HG02642 (cell line): Measurements from ENCODE around the gene MRPL50.
"Not testable (repeated sequence)": the region's sequence is repeated elsewhere in the genome, so short reads cannot be mapped to it uniquely, and the experiment has no call there.

Experiments
- ATAC-seq: cut with Tn5 transposase; IDR thresholded peaks from one replicate; pipeline ENCODE4 v1.9.1; 2021; ENCODE audit warnings: mild to moderate bottlenecking; ENCODE audit not compliant: unreplicated experiment, poor library complexity

Gene MRPL50

DNA sequence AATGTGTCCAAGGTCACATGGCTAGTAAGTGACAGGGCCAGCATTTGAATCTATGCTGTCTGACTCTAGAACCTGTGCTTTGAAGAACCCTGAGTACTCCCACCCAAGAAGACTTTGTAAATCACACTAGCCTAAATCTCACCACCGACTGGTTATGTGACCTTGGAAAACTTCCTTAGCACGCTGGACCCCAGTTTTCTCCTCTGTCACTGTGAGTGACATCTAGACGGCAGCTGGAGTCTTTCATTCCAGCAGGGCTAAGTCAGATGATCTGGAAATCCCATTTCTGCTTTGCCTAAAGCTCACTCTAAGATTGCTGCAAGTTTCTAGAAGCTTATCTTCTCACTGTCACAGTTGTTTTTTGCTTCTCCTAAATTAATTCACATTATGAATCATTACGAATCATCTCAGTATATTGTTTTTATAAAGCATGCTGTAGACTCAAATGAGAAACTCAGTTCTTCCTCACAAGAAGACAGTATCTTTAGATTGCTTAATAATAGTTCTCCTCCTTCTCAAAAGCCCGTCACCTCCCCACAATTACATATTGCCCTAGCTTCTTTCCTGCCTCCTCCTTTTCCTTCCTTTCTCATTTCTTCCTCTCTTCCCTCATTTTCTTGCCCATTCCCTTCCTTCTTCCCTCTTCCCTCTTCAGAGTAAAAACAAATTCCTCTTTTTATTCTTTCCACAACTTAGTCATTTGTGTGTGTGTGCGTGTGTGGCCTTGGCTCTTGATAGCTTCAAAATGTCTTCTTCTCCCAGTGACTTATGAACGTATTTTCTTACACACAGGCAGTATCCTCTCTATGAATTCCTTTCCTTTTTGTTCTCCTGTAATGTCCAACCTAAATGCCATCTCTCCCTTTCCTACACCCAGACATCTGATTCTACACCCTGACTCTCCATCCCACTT is 20.4 kb upstream of the MRPL50 start:
- ATAC-seq: no peak

DNA sequence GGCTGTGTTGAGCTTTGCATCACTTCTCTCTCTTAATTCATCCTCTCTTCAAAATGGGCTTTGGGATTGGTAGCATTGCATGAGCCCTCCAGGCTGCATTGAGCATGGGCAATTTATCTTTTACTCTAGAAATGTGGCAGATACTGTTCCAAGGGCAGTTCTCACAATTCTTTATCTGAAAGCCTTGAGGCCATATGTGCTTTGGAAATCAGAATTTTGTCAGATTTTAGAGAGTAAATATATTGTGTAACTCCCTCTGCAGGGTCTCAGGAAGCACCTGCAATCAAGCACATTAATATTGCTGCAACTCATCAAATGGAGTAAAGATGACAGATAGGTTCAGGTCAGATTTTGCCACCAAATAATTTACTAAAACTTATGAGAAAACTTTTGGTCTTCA is 19.6 kb upstream of the MRPL50 start:
- no peak for ATAC-seq

DNA sequence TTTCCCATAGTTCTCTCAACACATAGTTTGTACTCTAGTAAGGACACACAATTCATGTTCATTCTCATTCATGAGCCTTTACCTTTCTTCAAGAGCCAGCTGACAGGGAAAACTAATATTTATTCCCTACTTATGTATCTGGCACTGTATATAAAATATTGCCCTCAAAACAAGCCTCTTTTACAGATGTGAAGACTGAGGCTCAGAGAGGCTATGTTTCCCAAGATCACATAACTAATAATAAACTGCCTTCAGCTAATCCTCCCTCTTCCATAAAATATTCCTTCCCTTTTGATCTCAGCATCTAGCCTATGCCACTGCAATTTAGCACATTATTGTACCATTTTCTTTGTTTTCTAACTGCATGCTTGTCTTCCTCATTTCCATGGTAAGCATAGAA is 19.0 kb upstream of the MRPL50 start:
- ATAC-seq: no peak

DNA sequence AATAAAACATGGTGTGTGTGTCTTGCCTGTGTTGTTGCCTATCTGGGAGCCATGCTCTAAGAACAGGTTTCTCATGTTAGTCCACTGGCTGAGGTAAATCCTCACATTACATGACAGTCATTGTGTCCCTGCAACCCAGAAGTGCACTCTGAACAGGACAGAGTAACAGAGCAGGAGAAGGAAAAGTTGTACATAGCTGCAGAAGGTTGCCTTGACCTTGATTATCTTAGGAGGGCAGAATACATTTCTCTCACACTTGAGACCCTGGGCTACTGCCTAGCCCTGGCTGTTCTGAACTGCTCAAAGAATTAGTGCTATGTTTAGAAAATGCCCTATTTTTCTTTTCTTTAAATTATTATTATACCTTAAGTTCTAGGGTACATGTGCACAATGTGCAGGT is 17.2 kb upstream of the MRPL50 start:
- no peak for ATAC-seq

DNA sequence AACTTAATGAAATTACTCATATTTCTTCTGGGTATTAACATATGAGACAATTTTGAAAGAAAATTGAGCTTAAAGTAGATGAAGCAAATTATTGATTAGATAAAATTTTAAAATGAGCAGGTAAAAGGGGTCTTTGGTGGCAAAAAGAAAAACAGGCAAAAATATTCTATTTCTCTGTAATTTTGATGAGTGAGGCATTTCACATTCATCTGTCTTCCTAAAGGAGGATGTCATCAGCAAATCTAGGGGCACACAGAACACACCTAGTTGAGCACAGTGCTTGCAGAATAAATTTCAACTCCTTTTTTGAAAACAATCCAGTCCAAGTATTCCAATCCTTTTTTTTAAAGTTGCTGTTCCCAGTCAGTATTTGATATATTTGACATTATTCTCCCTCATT is 16.4 kb upstream of the MRPL50 start:
- ATAC-seq: no peak

DNA sequence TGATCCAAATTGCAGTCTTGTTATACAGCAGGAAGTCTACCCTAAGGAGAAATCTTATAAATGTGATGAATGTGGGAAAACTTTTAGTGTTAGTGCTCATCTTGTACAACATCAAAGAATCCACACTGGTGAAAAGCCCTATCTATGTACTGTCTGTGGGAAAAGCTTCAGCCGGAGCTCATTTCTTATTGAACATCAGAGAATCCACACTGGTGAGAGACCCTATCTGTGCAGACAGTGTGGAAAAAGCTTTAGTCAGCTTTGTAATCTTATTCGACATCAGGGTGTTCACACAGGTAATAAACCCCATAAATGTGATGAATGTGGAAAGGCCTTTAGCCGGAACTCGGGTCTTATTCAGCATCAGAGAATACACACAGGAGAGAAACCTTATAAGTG is 10.7 kb upstream of the MRPL50 start:
- ATAC-seq: no peak

DNA sequence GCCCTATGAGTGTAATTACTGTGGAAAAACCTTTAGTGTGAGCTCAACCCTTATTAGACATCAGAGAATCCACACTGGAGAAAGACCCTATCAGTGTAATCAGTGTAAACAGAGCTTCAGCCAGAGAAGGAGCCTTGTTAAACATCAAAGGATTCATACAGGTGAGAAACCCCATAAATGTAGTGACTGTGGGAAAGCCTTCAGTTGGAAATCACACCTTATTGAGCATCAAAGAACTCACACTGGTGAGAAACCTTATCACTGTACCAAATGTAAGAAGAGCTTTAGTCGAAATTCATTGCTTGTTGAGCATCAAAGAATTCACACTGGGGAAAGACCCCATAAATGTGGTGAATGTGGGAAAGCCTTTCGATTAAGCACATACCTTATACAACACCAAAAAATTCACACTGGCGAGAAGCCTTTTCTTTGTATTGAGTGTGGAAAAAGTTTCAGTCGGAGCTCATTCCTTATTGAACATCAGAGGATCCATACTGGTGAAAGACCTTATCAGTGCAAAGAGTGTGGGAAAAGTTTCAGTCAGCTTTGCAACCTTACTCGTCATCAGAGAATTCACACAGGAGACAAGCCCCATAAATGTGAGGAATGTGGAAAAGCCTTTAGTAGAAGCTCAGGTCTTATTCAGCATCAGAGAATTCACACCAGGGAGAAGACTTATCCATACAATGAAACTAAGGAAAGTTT is 10.1 kb upstream of the MRPL50 start:
- ATAC-seq: no peak

DNA sequence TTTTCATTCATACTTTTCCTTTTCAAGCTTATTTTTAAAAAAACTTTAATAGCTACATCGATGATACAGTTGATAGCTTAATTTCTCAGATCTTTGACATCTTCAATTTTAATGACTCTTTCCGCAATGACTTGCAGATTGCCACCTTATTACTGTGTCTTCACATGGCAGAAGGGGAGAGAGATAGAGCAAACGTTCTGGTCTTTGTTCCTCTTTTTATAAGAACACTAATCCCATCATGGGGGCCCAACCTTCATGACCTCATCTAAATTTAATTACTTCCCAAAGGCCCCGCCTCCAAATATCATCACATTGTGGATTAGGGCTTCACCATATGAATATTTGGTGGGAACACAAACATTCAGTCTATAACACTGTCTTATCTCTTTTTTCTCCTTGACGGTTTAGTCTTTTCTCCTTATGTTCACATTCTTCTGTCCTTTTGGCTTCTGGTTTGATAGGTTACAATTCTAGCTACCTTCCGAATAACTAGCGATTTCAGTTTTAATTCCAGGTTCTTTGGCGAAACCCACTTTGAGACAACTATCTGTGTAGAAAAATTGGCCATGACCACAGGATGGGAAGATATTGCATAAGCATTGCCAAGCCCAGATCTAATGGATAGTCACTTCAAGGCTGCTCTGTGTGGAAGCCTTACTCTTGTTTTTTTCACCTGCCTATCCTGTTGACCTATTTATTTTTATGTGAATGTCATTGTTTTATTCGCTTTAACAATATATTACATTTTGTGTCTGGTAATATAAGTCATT is 5.3 kb upstream of the MRPL50 start:
- no peak for ATAC-seq

DNA sequence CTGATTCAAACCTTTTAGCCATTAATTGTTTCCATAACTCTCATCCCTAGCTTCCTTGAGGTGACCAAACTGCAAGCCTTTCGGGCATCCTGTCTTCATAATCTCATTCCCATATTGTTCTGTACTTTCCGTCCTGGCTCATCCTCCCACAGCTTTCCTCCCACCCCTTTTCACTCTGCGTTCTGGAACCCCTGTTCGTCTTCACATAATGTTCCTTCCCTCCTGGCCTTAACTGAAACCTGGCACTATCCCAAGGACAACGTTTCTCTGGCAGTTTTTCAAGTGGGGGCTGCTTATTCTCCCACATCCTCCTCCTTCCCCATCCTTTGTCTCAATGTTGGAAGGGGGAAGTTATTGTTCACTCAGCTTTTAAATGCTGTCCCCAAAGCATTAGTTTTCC is 1.7 kb upstream of the MRPL50 start:
- no peak for ATAC-seq

DNA sequence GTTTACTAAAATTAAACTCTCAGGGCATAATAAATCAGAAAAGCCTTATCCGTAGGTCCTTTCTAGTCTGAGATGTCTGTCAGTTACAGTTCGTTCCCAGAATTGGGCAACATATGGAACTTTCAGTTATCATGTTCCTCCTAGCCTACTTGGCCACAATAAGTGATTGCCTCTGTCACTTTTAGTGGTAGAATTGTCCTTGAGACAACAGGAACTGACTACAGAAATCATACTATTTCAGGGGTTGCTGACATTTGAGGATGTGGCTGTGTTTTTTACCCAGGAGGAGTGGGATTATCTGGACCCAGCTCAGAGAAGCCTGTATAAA is 1.2 kb upstream of the MRPL50 start:
- ATAC-seq: no peak

DNA sequence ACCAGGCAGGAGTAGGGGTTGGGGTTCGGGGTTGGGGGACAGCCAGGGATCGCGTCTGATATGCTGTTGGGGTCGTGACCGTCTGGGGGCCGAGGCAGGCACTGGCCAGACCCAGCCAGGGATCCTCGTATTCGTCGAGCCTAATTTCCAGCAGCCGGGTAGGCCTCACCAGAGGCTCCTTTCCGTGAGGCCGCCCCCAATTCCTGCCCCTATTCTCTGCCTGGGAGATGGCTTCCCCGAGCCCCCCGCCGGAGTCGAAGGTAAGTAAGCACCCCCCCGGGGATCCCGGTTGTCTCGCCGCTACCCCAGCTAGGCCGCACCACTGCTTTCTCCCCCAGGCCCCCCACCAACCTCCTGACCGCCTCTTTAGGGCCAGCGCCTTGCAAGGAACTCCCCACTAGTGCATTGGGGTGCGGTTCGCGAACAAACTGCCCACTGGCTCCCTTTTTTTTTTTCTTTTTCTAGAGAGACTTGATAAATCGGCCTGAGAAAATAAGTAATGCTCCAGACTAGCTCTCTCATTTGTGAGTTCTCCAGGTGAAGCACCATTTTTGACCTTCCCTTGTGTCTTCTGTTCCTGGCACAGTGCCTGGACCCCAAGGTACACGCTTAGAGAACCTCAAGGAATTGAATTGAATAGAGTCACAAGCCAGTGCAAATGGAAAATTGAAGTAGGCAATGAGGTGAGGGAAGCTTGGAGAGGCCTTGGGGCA is 668 bp upstream of the MRPL50 start:
- ATAC-seq: peak; percentile 12

DNA sequence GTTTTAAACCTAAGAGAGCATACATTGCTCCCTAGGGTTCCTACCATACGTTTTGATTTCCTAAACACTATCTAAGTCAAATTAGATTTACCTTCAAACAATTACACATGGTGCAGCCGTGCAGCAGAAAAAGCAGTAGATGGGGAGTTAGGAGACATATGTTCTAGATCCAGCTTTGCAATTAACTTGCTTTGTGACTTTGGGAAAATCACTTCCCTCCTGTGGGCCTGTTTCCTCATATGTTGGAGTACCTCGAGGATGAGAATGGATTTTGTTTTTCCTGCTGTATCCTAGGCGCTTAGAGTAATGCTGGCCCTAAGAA is 711 bp downstream of the MRPL50 start:
- ATAC-seq: no peak

DNA sequence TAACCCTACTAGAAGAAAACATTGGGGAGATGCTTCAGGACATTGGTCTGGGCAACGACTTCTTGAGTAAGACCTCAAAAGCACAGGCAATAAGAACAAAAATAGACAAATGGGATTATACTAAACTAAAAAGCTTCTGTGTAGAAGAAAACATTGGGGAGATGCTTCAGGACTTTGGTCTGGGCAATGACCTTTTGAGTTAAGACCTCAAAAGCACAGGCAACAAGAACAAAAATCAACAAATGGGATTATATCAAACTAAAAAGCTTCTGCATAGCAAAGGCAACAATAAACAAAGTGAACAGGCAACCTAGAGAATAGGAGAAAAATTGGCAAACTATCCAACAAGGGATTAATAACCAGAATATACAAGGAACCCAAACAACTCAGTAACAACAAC is 3.7 kb downstream of the MRPL50 start:
- no peak for ATAC-seq

DNA sequence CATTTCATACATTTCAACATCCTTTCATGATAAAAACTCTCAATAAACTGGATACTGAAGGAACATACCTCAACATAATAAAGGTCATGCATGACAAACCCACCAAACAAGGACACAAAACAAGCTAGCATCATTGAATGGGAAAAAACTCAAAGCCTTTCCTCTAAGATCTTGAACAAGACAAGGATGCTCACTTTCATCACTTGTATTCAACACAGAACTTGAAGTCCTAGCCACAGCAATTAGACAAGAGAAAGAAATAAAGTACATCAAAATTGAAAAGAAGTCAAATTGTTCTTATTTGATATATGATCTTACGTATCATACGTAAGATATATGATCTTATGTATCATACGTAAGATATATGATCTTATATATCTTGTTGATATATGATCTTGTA is 5.3 kb downstream of the MRPL50 start:
- no peak for ATAC-seq

DNA sequence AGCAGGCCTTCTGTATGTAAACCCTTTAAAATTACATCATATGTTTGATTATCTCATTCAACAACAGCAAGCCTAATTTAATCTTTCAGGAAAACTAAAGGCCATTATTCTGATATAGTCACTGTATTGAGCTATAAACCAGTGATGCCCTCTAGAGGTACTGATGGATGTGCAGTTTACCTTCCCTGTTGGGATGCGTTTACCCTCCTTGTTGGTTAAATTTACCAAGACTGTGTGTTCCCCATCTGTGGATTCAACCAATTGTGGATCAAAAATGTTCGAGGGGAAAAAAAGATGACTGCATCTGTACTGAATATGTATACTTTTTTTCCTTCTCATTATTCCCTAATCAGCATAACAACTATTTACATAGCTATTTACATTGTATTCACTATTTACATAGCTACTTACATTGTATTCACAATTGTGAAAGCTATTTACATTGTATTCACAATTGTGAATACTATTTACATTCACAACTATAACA is 9.9 kb downstream of the MRPL50 start:
- no peak for ATAC-seq

DNA sequence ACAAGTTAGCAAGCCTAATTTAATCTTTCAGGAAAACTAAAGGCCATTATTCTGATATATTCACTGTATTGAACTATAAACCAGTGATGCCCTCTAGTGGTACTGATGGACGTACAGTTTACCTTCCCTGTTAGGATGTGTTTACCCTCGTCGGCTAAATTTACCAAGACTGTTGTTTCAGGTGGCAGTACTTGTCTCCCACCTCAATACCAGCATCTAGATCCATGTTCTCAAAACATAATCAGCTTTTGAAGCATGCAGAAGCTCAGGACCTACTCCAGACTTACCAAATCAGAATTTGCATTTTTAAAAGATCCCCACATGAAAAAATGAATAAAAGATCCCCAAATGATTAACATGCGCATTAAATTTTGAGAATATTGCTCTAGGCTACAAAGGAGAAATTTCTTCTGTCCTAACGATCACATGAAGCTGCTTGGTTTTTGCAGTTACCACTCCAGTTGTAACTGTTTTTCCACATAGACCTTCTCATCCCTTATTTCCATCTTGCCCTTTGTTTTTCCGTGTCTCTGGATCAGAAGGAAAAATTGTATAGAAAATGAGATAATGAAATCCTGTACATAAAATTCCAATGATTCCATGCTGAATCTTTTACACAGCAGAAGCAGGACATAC is 10.4 kb downstream of the MRPL50 start:
- peak; percentile 76 for ATAC-seq

DNA sequence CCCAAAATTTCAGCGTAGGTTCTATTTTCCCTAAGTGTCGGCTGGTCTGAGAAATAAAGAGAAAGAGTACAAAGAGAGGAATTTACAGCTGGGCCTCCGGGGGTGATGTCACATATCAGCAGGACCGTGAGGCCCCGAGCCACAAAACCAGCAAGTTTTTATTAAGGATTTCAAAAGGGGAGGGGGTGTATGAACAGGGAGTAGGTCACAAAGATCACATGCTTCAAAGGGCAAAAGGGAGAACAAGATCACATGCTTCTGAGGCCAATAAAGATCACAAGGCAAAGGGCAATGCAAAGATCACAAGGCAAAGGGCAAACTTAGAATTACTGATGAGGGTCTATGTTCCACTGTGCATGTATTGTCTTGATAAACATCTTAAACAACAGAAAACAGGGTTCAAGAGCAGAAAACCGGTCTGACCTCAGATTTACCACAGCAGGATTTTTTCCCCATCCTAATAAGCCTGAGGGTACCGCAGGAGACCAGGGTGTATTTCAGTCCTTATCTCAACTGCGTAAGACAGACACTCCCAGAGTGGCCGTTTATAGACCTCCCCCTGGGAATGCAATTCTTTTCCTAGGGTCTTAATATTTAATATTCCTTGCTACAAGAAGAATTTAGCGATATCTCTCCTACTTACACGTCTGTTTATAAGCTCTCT is 13.4 kb downstream of the MRPL50 start, which contains the start of gene BAAT:
Gene BAAT (minus strand): TSS at position 134 of the 664 bp plus-strand sequence. CDS start 13,602 bp downstream, outside the sequence.
- not testable (repeated sequence) for ATAC-seq

DNA sequence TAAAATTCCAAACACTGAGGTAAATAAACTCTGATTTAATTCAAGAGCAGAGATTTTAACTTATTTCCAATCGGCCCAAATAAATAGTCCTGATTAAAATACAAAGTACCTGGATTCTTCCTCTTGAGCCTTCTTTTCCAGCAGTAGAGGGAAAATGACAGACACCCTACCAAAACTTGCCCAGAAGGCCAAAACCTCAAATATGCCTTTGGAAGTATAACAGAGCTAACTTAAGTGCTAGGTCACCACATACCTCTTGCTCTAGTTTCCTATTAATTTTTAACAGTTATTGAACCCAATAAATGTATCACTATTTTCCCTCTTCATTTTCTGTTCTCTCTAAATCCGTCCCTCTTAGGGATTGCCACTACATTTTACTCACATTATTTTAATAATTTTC is 15.1 kb downstream of the MRPL50 start:
- no peak for ATAC-seq

DNA sequence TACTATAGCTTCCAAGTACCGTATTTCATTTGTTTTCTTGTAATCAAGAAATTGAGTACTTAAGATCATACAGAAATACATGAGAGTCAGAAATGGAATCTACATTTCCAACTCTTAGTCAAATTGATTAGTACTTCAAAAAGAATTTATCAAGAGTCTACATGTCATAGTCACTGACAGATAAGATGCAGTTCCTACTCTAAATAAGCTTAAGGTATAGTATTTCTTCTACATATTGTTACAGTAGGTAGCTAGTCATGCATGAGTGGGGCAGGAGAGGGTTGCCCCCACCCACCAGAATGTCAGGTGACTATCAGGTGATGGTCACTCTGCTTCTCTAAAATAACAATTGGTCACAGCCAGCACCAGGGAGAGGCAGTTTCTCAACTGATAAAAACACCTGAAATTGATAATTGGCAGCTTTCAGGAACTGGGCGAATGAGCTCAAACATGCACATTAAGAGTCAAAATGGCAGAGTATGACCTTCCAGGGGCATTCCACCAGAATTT is 16.5 kb downstream of the MRPL50 start:
- no peak for ATAC-seq
